Measurements from ENCODE around the gene PJVK.
A peak's percentile ranks its signal among the peaks of the same experiment; 100 is the strongest.

Gene PJVK

DNA sequence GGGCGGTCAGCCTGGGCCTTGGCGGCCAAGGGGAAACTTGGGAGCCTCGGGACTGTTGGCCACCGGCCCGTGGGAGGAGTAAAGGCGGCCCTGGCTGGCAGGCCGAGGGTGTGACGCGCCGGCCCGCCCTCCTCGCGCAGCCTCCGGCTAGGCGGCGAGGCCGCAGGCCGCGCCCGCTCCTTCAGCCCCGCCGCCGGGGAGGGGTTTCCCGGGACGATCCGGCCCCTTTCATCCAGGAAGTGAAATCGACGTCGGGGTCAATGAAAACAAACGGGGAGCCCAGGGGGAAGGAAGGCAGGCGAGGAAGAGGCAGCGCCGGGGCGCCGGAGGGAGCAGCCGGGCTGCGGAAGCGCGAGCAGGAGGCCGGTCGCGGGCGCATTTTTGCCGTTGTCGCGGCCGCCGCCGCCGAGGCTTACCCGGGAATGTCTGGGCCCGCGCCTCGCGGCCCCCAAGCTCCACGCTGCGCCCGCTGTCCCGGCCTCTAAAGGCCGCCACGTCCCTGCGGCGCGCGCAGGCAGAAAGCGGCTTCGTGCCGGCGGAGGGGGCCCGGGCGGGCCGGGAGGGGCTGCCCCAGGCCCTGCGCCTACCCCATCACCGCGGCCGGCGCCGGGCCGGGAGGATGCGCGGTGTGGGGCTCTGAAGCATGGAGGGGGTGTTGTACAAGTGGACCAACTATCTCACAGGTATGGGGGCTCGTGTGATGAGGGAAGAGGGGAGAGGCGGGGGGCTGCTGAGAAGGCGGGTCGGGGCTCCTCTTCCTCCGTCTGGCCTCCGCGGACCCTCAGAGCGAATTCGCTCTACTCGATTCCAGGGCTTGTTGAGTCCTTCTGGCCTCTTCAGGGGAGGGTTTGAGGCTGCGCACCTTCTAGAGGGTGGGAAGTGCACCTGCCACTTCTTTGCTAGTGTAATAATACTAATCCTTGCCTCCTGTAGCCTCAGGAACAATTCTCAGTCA lies 29.3 kb downstream of the PJVK start, which contains the start of gene PLEKHA3:
TSS of gene PLEKHA3 (plus strand) at position 231 of the 955 bp plus-strand sequence. CDS start at position 644, 413 bp downstream.
- DNase-seq = peak in 55 of 56 donors; percentile 59 to 97 (median 89)

DNA sequence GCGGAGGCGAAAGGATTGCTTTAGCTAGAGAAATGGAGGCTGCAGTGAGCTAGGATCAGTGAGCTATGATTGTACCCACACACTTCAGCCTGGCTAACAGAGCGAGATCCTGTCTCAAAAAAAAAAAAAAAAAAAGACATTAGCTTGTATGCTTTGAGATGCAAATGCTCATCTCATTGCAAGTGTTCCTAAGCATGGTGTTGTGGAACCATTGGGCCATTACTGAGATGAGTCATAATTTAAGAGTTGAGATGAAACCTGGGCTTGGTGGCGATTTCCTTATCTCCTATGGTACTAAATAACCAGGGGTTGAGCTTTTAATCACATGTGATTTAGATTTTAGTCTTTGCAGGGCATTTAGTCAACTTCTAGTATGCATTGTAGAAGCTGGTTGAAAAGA lies 31.3 kb downstream of the PJVK start:
- DNase-seq = no peak

DNA sequence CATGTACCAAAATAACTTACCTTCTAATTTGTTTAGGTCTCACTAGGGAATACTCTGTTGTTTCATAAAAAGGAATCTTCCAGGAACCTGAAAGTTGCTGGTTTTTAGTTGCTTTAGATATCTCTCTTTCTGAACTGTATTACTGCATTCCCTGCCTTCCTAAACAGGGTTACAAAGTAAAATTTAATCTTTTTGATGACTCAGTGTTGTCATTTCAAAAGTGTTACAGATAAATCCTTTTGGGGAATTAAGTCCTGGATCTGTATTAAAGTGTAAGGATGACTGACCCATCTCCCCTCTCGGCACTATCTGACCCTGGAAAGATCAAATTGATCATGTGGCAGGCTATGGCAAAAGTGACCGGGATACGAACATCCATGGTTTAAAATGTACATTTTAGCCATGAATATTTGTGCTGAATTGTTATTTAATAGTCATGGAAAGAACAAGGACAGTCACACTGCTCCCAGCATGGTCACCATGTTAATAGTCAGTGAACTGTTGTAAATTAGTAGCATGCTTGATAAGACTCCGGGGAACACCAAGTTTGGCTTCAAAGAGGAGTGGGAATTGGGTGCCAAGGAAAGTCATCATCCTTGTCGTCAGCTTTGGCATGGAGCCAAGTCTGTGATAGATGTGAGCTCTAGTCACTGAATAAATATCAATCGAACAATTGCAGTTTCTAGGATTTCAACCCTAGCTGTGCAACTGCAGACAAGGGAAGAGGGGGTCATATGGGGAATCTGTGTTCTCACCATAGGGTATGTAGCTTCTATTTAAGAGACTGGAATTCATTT lies 33.3 kb downstream of the PJVK start:
- peak in 25 of 56 donors; percentile 1 to 82 (median 7) for DNase-seq

DNA sequence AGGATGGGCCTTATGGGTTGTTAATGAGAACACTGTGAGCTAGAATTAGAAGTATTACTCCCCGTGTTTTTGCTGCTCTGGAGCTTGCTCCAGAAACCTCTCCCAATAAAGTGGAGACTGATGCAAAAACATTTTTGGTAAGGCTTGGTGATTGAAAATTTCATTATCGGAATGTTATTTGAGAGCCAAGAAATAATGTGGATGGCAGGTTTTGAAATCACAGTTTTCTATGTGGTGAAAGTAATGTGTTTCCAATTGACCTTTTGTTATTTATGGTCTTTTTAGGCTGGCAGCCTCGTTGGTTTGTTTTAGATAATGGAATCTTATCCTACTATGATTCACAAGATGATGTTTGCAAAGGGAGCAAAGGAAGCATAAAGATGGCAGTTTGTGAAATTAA lies 34.2 kb downstream of the PJVK start:
- no peak for DNase-seq

DNA sequence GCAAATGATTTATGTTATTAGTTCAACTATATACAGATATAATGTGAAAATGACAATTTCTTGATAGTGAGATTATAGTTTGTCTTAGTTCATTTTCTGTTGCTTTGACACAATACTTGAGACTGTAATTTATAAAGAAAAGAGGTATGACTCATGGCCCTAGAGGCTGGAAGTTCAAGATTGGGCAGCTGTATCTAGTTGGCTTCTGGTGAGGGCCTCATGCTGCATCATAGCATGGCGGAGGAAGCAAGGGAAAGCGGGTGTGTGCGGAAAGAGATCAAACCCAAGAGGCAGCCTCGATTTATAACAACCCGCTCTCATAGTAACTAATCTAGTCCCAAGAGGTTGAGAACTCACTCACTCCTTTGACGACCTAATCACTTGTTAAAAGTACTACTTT lies 40.4 kb downstream of the PJVK start:
- no peak for DNase-seq

DNA sequence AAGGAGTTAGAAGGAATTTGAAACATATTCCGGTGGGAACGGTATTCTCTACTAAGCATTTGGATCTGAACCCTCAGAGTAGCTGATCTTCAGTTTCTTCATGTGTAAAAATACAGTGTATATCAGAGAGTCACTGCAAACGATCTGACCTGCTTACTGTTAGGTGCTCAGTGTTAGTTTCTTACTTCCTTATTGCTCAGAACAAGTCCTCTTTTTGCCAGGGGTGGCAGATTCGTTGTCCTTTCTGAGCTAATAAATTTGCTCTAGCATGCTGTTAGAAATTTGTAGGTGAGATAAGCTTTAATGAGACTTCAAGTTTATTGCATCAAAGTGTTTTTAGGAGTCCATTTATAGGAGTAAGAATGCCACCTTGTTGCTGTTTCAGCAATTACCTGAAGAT lies 44.9 kb downstream of the PJVK start:
- DNase-seq = no peak

DNA sequence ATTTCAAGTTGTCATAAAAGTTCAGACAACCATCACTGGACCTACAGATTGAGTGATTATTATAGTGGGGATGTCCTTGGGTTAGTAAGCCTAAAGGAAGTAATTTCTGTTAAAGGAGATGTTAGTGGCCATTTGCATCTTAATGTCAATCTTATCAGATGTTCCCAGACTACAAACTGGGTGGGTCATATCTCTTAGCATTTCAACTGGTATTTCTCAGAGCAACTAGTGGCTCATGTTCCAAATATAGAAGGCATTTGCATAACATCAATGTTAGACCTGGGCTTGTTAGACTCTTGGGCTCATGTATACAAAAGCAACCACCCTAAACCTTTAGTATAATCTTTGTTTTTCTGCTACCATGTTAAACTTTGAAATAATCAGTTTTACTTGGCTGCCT lies 47.0 kb downstream of the PJVK start:
- DNase-seq = no peak

DNA sequence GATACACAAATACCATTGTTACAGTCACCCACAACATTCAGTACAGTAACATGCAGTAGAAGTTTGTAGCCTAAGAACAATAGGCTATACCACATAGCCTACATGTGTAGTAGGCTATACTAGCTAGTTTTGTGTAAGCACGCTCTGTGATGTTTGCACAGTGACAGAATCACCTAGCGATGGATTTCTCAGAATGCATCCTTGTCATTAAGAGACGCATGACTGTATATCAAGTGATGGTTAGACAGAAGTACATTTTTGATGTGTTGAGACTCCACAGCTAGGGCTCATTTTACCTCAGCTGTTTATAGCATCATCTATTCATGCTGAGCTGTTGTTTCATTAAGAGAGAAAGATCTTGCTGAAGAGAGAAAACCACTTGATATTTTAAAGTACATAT lies 48.5 kb downstream of the PJVK start:
- DNase-seq = no peak

DNA sequence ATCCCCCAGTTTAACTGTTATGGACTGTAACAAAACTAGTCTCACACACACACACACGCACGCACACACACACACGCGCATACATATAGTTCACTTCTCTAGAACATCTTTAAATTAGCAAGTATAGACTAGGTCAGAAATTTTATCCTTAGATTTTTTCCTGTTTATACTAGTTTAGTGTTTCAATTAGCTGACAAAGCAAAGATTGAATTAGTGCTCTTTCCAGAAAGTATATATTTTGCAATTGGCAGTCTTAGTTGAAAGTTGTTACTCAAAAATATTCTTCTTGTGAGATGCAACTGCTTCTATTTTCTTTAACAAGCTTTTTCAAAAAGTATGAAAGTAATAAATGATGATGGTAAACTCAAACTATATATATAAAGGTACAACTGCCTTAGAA lies 51.6 kb downstream of the PJVK start:
- DNase-seq = no peak

DNA sequence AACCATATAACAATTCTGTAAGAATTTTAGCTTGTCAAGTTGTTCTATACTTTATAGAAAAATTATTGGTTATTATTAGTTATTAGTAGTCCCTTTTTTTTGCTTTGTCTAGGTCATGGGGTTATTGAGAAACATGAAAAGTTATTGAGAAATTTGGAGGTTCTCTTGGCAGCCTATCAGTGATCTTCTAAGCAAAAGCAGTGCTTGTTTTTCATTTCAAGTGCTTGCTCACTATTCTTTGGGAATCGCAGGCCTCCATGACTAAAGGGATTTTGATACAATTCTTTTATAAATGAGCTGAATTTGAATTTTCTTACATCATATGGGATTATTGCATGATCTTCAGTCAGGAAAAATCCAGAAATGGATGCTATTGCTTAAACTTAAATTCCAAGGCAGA lies 54.9 kb downstream of the PJVK start:
- DNase-seq = no peak

DNA sequence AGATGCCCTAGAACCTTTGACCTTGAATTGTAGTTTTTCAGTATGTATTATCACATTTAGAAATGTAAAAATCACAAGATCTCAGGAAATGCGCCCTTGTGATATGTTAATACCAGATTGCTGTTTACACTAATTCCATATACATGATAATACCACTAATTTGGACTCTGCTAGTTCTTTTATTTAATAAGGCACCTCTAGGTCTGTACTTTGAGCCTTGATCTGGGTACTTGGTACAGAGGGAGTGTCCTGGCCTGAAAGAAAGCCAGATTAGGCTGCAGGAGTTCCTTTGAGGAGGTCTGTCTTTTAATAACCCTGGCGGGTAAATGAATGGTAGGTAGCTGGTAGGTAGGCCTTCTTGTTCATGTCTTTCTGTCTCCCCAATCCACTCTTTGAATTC lies 55.3 kb downstream of the PJVK start:
- no peak for DNase-seq

DNA sequence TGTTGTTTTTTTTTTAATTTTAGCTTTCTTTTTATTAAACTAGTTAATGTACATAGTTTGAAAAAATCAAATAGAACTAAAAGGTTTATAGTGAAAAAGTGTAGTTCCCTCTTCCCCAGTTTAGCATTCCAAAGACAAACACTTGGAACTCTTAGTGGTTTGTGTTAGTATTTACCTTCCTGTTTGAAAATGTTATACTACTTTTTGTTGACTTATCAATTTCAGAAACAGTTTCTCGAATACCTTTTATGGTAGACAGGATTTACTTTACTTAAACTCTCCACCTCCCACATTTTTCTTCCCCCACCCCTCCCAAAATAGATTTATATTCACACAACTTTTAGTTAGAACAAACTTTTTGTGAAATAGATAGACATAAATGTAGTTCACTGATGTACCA lies 55.8 kb downstream of the PJVK start:
- no peak for DNase-seq

DNA sequence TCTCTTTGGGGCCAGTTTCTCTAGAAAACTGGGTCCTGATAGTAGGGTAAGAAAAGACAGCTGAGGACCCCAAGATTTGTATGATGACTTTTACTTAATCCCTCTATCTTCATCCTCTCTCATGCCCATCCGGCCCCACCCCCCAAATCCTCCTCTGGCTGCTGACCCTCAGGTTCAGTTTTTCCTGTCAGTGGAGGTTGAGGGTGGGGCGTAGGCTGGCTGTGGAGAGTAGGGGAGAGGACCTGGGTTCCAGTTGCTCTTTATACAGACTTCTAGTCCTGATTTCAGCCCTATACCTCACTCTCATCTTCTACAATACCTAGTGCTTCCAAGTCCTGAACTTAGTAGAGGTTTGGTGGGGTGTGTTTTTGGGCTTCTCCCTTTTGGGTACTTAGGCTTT lies 57.5 kb downstream of the PJVK start:
- DNase-seq = no peak

DNA sequence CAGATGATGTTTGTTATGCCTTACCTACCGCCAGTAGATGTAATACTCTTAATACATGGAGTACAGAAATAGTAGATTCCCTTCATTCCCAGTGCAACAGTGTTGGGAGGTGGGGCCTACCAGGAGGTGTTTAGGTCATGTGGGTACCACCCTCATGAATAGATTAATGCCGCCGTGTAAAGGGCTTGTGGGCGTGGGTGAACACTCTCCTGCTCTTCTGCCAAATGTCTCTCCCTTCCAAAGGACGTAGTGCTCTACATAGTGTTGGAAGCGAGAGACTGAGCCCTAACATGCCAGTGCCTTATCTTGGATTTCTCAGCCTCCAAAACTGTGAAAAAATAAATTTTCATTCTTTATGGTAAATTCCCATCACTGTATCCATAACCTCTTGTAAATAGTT lies 59.2 kb downstream of the PJVK start:
- no peak for DNase-seq

All from nucleus accumbens (tissue), 56 donors.